Thoracic aorta (tissue), 2 donors: ENCODE data around the gene P3H2. TPM values are rescaled to one million over a fixed set of nuclear protein-coding genes. Genes with fewer than 3 reads are reported as not detected.

Source experiments
- ATAC-seq: fragments of 150-250 bp; one replicate; pipeline ENCODE4 v1.8.0; 2017; ENCODE audit warnings: low read depth; ENCODE audit not compliant: insufficient number of reproducible peaks, low FRiP score
- DNase-seq: peaks from one replicate; pipeline ENCODE4 v3.0.0-alpha.2; 2020; ENCODE audit warnings: low spot score
- H3K27ac ChIP-seq, 2 donors: fragments of 200-600 bp; sonication (generic); 1 replicate in 1 of 2; 2 replicates in 1 of 2; pipeline ENCODE4 v1.5.1; 2016; ENCODE audit warnings: mild to moderate bottlenecking in 2 of 2, moderate library complexity in 2 of 2
- H3K27me3 ChIP-seq: fragments of 200-600 bp; sonication (generic); replicated peaks from 2 replicates; pipeline ENCODE4 v1.6.0; 2016; ENCODE audit warnings: mild to moderate bottlenecking; ENCODE audit not compliant: insufficient read depth
- H3K36me3 ChIP-seq: fragments of 200-600 bp; sonication (generic); one replicate; pipeline ENCODE4 v1.5.1; 2016
- H3K4me1 ChIP-seq, 2 donors: fragments of 200-600 bp; sonication (generic); 1 replicate in 1 of 2; 2 replicates in 1 of 2; pipeline versions ENCODE4 v1.5.1 to v1.6.0; 2016; ENCODE audit warnings: low read depth in 2 of 2, mild to moderate bottlenecking in 1 of 2; ENCODE audit not compliant: control insufficient read depth in 1 of 2
- H3K4me3 ChIP-seq: fragments of 200-600 bp; sonication (generic); 2 replicates; pipeline ENCODE4 v1.5.1; 2016; ENCODE audit warnings: mild to moderate bottlenecking
- H3K9me3 ChIP-seq: fragments of 200-600 bp; sonication (generic); 2 replicates; pipeline ENCODE4 v1.5.1; 2016
- CTCF ChIP-seq: fragments of 200-600 bp; sonication (generic); IDR thresholded peaks from one replicate; pipeline ENCODE4 v1.5.1; 2019; ENCODE audit warnings: antibody characterized with exemption
- total RNA-seq, 2 donors: library from RNA; depleted of rRNA; stranded (reverse); fragments of >200 nt; gene quantifications; one replicate each; pipeline versions ENCODE4 v1.1.0 to v1.2.3, GENCODE V29; 2016

Gene P3H2
- total RNA-seq, 2 donors from 2014 or later: 19.3 to 28.4 TPM

DNA sequence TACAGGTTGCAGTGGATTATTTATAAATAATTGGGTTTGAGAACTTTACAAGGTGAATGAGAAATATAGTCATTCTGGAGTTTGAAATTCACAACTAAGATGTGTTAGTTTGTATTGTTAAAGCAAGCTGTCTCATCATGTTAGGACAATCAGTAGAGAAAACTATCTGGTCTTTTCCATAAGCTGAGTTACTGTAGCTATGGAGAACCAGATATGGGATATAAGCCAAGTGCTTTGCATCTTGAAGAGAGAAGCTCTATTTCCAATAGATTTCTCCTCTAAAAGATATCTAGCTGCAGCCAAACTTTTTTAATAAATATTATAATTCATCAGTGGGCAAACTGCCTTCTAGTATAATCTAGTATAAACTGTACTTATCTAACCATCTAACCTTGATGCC is 11.3 kb downstream of the P3H2 start:
- H3K36me3 ChIP-seq: no peaks in the 10 kb centered on the region
- no peak overlapping the region for H3K4me3 ChIP-seq
- peak overlapping the region in 1 of 2 donors; percentile 24 for H3K27ac ChIP-seq
- DNase-seq (no peak), ATAC-seq (no peak)
- H3K9me3 ChIP-seq: no peaks in the 10 kb centered on the region
- H3K4me1 ChIP-seq: peaks cover 8 to 12% of the 10 kb centered on the region in 2 donors
- TF ChIP-seq CTCF: no peak
- H3K27me3 ChIP-seq: no peaks in the 10 kb centered on the region

DNA sequence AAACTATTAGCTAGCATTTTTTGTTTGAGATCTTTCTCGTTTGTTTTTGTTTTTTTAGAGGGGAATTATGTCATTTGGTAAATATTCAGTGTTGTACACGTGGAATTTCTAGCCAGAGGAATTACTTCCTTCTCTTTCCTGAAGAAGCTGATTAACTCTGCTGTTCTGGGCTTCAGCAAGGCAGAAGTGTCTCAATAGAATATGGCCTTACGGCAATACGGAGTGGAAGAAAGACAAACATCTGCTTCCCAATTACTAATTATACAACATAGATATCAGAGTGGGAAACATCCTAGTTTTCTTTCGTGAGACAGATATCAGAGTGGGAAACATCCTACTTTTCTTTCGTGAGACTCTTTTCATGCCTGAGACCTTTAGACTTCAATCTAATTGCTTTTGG is 11.9 kb downstream of the P3H2 start:
- TF ChIP-seq CTCF: no peak
- ATAC-seq: no peak
- H3K4me3 ChIP-seq: peak overlapping the region; percentile 2
- no peaks in the 10 kb centered on the region for H3K36me3 ChIP-seq
- no peaks in the 10 kb centered on the region for H3K27me3 ChIP-seq
- H3K4me1 ChIP-seq: peaks cover 8 to 12% of the 10 kb centered on the region in 2 donors
- DNase-seq: no peak
- peak overlapping the region in 1 of 2 donors; percentile 24 for H3K27ac ChIP-seq
- no peaks in the 10 kb centered on the region for H3K9me3 ChIP-seq

GRCh38 chr3:190105876-190106275 is 14.8 kb downstream of the P3H2 start:
- TF ChIP-seq CTCF: no peak
- Histone ChIP-seq H3K9me3 (no peaks in the 10 kb centered on the region), H3K4me3 (no peak overlapping the region), H3K4me1 (peaks cover 11 to 21% of the 10 kb centered on the region in 2 donors), H3K27me3 (no peaks in the 10 kb centered on the region), H3K27ac (no peak overlapping the region), H3K36me3 (no peaks in the 10 kb centered on the region)
- DNase-seq (no peak), ATAC-seq (no peak)

GRCh38 chr3:190101320-190102011 is 19.2 kb downstream of the P3H2 start:
- ATAC-seq (no peak), DNase-seq (no peak)
- H3K4me1 ChIP-seq: peaks cover 8 to 15% of the 10 kb centered on the region in 2 donors
- no peak for TF ChIP-seq CTCF
- H3K27me3 ChIP-seq: no peaks in the 10 kb centered on the region
- no peaks in the 10 kb centered on the region for H3K9me3 ChIP-seq
- H3K27ac ChIP-seq: peak overlapping the region in 1 of 2 donors; percentile 60
- H3K4me3 ChIP-seq: peak overlapping the region; percentile 45
- no peaks in the 10 kb centered on the region for H3K36me3 ChIP-seq

- TF ChIP-seq CTCF: no peak
- no peaks in the 10 kb centered on the region for H3K27me3 ChIP-seq
- H3K4me1 ChIP-seq: peaks cover 13 to 23% of the 10 kb centered on the region in 2 donors
- DNase-seq (no peak), ATAC-seq (no peak)
- no peak overlapping the region for H3K27ac ChIP-seq
- H3K4me3 ChIP-seq: no peak overlapping the region
- no peaks in the 10 kb centered on the region for H3K36me3 ChIP-seq
- H3K9me3 ChIP-seq: no peaks in the 10 kb centered on the region
These were observed 21.6 kb downstream of the P3H2 start for GRCh38 chr3:190099099-190099498.
